Motor neuron (in vitro differentiated cells): ENCODE measurements around the gene ODAPH. TPM values are rescaled to one million over a fixed set of nuclear protein-coding genes. Genes with fewer than 3 reads are reported as not detected.
A peak's percentile ranks its signal among the peaks of the same experiment; 100 is the strongest.

ENCODE experiments used
- ATAC-seq, 8 experiments: fragments of 200-7000 bp; cut with Tn5 transposase; replicated peaks in 6 of 8; 2 replicates each; pipeline ENCODE4 v1.8.0; 2021; ENCODE audit warnings: mild to moderate bottlenecking in 8 of 8, moderate library complexity in 8 of 8
- H3K27ac ChIP-seq, 2 donors: fragments of 250-450 bp; sonication (Bioruptor Pico); 2 replicates each; pipeline ENCODE4 v1.9.0; 2021; ENCODE audit warnings: antibody characterized with exemption in 2 of 2, mild to moderate bottlenecking in 2 of 2, moderate library complexity in 1 of 2
- H3K4me1 ChIP-seq, 2 donors: fragments of 250-450 bp; sonication (Bioruptor Pico); replicated peaks in 1 of 2; 2 replicates each; pipeline ENCODE4 v1.6.1; 2021; ENCODE audit warnings: antibody characterized with exemption in 2 of 2, mild to moderate bottlenecking in 2 of 2, moderate library complexity in 1 of 2
- H3K4me3 ChIP-seq, 5 donors: fragments of 250-450 bp; sonication (Bioruptor Pico); 2 replicates each; pipeline ENCODE4 v1.9.0; 2021; ENCODE audit warnings: antibody characterized with exemption in 5 of 5, mild to moderate bottlenecking in 5 of 5, moderate library complexity in 4 of 5
- WGBS, 10 experiments: fragments of 450-650 bp; shearing (Covaris generic); methylation state at CpG; one replicate each; pipeline ENCODE4 v1.0.0; 2022; 5-methylcytosine and 5-hydroxymethylcytosine counted together
- in situ Hi-C, 9 experiments: fragments of 400-800 bp; cut with MboI; loops; one replicate each; pipeline ENCODE4 v1.15.0; 2021; ENCODE audit warnings: low sequenced_read_pairs in 9 of 9, low pct_unique_long_range_greater_than_20kb in 2 of 9; ENCODE audit not compliant: unreplicated experiment in 9 of 9
- total RNA-seq, 8 experiments: library from RNA; unstranded; fragments of 300-600 nt; gene quantifications; 2 replicates each; pipeline versions ENCODE4 v1.2.3 to v1.2.4, GENCODE V29; 2022

The ODAPH gene
- total RNA-seq, 8 experiments from 2014 or later: 0.05 to 1.00 (median 0.27) TPM; not detected in 3

DNA sequence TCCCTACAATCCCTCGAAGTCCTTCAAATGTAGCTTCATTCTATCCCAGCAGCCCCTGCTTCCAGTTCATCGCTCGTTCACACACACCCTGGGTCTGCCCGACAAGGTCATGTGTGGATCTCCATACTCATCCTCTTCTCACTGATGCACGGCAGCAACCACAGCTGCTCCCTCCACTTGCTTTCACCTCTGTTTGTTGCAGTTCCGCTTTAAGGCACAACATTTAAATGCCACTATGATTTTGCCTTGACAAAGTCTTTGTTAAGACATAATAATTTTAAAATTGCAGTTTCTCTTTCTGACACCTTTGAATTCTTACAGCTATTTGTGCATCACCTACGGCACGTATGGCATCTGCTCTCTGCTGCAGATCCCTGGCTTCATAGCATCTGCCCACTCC, 1.8 kb downstream of the ODAPH start:
- Histone ChIP-seq H3K4me3 (no peak overlapping the region), H3K4me1 (peaks cover 6 to 8% of the 10 kb centered on the region in 2 donors), H3K27ac (no peak overlapping the region)
- in situ Hi-C loops: no loop called here
- 0 to 100% (median 81%) methylated on average over 1 to 8 of the region's 8 CpGs for WGBS, 10 experiments
- ATAC-seq: no peak

DNA sequence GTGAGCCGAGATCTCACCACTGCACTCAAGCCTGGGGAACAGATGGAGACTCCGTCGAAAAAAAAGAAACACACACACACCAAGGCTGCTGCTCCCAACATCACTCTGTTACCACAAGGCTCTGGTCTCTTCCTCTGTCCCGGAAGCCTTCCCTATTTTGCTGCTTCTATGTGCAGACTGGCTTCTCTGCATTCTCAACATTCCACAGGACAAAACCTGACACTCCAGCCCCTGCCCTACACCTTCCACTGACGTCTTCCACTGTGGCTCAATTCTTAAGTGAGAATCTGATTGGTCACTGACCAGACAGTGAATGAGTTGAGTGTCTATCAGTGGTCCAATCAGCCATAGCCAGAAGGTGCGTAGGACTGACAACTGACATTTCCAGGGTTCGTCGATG, 5.9 kb downstream of the ODAPH start:
- 20 to 84% (median 68%) methylated on average over 1 to 7 of the region's 8 CpGs; no CpG with 5 or more reads in 1 of the 10 experiments for WGBS, 10 experiments

GRCh38 chr4:75564023-75564422, 8.2 kb downstream of the ODAPH start:
- Histone ChIP-seq H3K27ac (no peak overlapping the region), H3K4me1 (no peaks in the 10 kb centered on the region), H3K4me3 (no peak overlapping the region)
- 72 to 96% (median 83%) methylated on average over 2 to 11 of the region's 11 CpGs for WGBS, 10 experiments
- in situ Hi-C loops: no loop called here
- no peak for ATAC-seq

More for the DNA sequence above, 5.9 kb downstream of the ODAPH start:
- Histone ChIP-seq H3K4me1 (no peaks in the 10 kb centered on the region), H3K27ac (no peak overlapping the region), H3K4me3 (no peak overlapping the region)
- in situ Hi-C loops: no loop called here
- peak in 1 of 8 experiments; percentile 34 for ATAC-seq

- ATAC-seq: no peak
- Histone ChIP-seq H3K4me3 (no peak overlapping the region), H3K4me1 (no peaks in the 10 kb centered on the region), H3K27ac (no peak overlapping the region)
- in situ Hi-C loops: no loop called here
Measured at GRCh38 chr4:75565481-75565880, 9.6 kb downstream of the ODAPH start.

DNA sequence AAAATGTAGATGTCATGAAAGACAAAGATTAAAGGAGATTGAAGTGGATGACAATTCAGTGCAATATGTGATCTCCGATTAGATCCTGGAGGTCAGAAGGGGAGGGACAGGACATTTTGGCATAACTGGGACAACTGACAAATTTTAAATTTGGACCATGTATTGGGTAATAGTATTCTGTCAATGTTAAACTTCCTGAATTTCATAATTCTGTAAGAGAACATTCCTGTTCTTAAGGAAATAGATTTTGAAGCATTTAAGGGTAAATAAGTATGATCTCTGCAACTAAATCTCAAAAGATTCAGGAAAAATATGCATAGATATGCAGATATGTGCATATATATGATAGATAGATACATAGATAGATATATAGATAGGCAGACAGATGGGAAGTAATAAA, 11.0 kb downstream of the ODAPH start:
- ATAC-seq: peak in 1 of 8 experiments; percentile 65
- Histone ChIP-seq H3K27ac (no peak overlapping the region), H3K4me1 (no peaks in the 10 kb centered on the region), H3K4me3 (no peak overlapping the region)
- 0 to 100% (median 80%) methylated on average over 1 of the region's 1 CpG; no CpG with 5 or more reads in 3 of the 10 experiments for WGBS, 10 experiments
- in situ Hi-C loops: no loop called here

DNA sequence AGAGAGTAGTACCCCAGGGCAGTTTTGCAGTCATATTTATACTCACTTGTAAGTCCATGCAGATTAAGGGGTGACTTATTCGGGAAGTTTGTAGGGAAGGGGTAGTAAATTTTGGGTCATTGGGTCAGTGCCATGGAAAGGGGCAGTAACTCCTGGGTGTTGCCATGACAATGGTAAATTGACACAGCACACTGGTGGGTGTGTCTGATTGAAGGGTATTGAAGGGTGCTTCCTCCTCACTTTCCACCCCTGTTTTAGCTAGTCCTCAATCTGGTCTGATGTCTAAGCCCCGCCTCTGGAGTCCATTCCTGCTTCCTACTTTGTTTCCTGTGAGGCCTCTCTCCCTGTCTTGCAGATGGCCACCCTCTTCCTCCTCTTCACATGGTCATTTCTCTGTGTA, 11.9 kb downstream of the ODAPH start:
- H3K4me1 ChIP-seq: no peaks in the 10 kb centered on the region
- H3K4me3 ChIP-seq: no peak overlapping the region
- no peak overlapping the region for H3K27ac ChIP-seq
- ATAC-seq: peak in 2 of 8 experiments; percentile 54 to 59
- in situ Hi-C loops: no loop called here
- WGBS, 10 experiments: 17 to 90% (median 64%) methylated on average over 1 to 2 of the region's 2 CpGs; no CpG with 5 or more reads in 2 of the 10 experiments

DNA sequence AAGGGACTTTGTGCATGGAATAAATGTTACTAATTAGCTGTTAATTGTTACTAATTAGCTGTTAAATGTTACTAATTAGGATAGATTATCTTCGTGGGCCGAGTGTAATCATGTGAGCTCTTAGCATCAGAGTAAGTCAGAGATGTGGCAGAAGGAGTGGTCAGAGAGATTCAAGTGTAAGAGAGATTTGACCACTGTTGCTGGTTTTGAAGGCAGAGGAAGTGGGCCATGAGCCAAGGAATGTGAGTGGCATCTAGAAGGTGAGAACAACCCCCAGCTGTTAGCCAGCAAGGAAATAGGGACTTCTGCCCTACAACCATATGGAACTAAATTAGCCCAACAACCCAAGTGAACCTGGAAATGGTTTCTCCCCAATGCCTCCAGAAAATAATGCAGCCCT, 28.2 kb downstream of the ODAPH start:
- no peak for ATAC-seq
- H3K4me3 ChIP-seq: no peak overlapping the region
- H3K4me1 ChIP-seq: no peaks in the 10 kb centered on the region
- 14 to 100% (median 83%) methylated on average over 1 to 2 of the region's 2 CpGs; no CpG with 5 or more reads in 1 of the 10 experiments for WGBS, 10 experiments
- in situ Hi-C loops: no loop called here
- H3K27ac ChIP-seq: no peak overlapping the region

GRCh38 chr4:75593393-75593792, 37.5 kb downstream of the ODAPH start:
- no peak overlapping the region for H3K4me3 ChIP-seq
- no peak overlapping the region for H3K27ac ChIP-seq
- in situ Hi-C loops: no loop called here
- no peak for ATAC-seq
- no peaks in the 10 kb centered on the region for H3K4me1 ChIP-seq
- 0 to 80% (median 29%) methylated on average over 1 of the region's 1 CpG; no CpG with 5 or more reads in 3 of the 10 experiments for WGBS, 10 experiments

- Histone ChIP-seq H3K4me1 (no peaks in the 10 kb centered on the region), H3K27ac (no peak overlapping the region), H3K4me3 (no peak overlapping the region)
- 0 to 100% (median 80%) methylated on average over 1 to 3 of the region's 3 CpGs; no CpG with 5 or more reads in 1 of the 10 experiments for WGBS, 10 experiments
- no peak for ATAC-seq
- in situ Hi-C loops: no loop called here
Measured at GRCh38 chr4:75596061-75596460, 40.2 kb downstream of the ODAPH start.

GRCh38 chr4:75598390-75598789, 42.5 kb downstream of the ODAPH start:
- in situ Hi-C loops: no loop called here
- H3K4me3 ChIP-seq: no peak overlapping the region
- no peak for ATAC-seq
- WGBS, 10 experiments: 34 to 87% (median 75%) methylated on average over 1 to 3 of the region's 3 CpGs; no CpG with 5 or more reads in 2 of the 10 experiments
- H3K4me1 ChIP-seq: no peaks in the 10 kb centered on the region
- H3K27ac ChIP-seq: no peak overlapping the region

- no peak for ATAC-seq
- Histone ChIP-seq H3K4me3 (no peak overlapping the region), H3K4me1 (no peaks in the 10 kb centered on the region), H3K27ac (no peak overlapping the region)
- in situ Hi-C loops: no loop called here
- 67 to 100% (median 94%) methylated on average over 1 to 4 of the region's 4 CpGs; no CpG with 5 or more reads in 3 of the 10 experiments for WGBS, 10 experiments
Measured at GRCh38 chr4:75599647-75600046, 43.8 kb downstream of the ODAPH start.

GRCh38 chr4:75605928-75606327, 50.1 kb downstream of the ODAPH start:
- in situ Hi-C loops: no loop called here
- Histone ChIP-seq H3K27ac (no peak overlapping the region), H3K4me3 (no peak overlapping the region), H3K4me1 (no peaks in the 10 kb centered on the region)
- WGBS, 10 experiments: 39 to 96% (median 76%) methylated on average over 3 to 4 of the region's 4 CpGs; no CpG with 5 or more reads in 4 of the 10 experiments
- no peak for ATAC-seq

- Histone ChIP-seq H3K4me3 (no peak overlapping the region), H3K4me1 (no peaks in the 10 kb centered on the region), H3K27ac (no peak overlapping the region)
- in situ Hi-C loops: no loop called here
- no peak for ATAC-seq
- 30 to 100% (median 100%) methylated on average over 1 of the region's 1 CpG; no CpG with 5 or more reads in 5 of the 10 experiments for WGBS, 10 experiments
Measured at GRCh38 chr4:75612306-75612705, 56.4 kb downstream of the ODAPH start.
